Mesenchymal stem cell (in vitro differentiated cells and primary cell): ENCODE results near the gene SH2D5.

Experiments used
- DNase-seq: peaks from one replicate; pipeline ENCODE4 v3.0.0-alpha.2; 2013
- H2AFZ ChIP-seq: one replicate; pipeline ENCODE4 v1.6.1; 2013; ENCODE audit warnings: low read depth, mild to moderate bottlenecking, control low read depth, inconsistent platforms, low read length, moderate library complexity
- H2AK5ac ChIP-seq: 2 replicates; pipeline ENCODE4 v1.6.1; 2013; ENCODE audit warnings: low read length, moderate library complexity, mild to moderate bottlenecking, inconsistent platforms; ENCODE audit not compliant: severe bottlenecking
- H2BK120ac ChIP-seq: one replicate; pipeline ENCODE4 v1.6.1; 2013; ENCODE audit warnings: low read depth, mild to moderate bottlenecking, inconsistent platforms, low read length, moderate library complexity
- H2BK12ac ChIP-seq, 2 experiments: one replicate each; pipeline ENCODE4 v1.6.1; 2013; ENCODE audit warnings: inconsistent platforms in 2 of 2, low read length in 2 of 2, mild to moderate bottlenecking in 2 of 2, moderate library complexity in 2 of 2, control low read depth in 1 of 2
- H2BK15ac ChIP-seq: one replicate; pipeline ENCODE4 v1.6.1; 2013; ENCODE audit warnings: mild to moderate bottlenecking, low read depth, inconsistent platforms; ENCODE audit not compliant: poor library complexity, severe bottlenecking
- H2BK5ac ChIP-seq: 2 replicates; pipeline ENCODE4 v1.6.1; 2013; ENCODE audit warnings: low read depth, mild to moderate bottlenecking, low read length, control low read depth, inconsistent platforms; ENCODE audit not compliant: poor library complexity, severe bottlenecking
- H3K14ac ChIP-seq, 2 experiments: one replicate each; pipeline ENCODE4 v1.6.1; 2013; ENCODE audit warnings: inconsistent platforms in 2 of 2, low read length in 2 of 2, control low read depth in 1 of 2, mild to moderate bottlenecking in 1 of 2, moderate library complexity in 1 of 2
- H3K18ac ChIP-seq, 2 experiments: one replicate each; pipeline ENCODE4 v1.6.1; 2013; ENCODE audit warnings: inconsistent platforms in 2 of 2, low read length in 2 of 2, control low read depth in 1 of 2, low read depth in 1 of 2, mild to moderate bottlenecking in 1 of 2
- H3K23ac ChIP-seq, 2 experiments: one replicate each; pipeline ENCODE4 v1.6.1; 2013; ENCODE audit warnings: inconsistent platforms in 2 of 2, low read length in 2 of 2, mild to moderate bottlenecking in 2 of 2, moderate library complexity in 2 of 2, control low read depth in 1 of 2
- H3K27ac ChIP-seq: 2 replicates; pipeline ENCODE4 v1.5.1; 2013; ENCODE audit warnings: mild to moderate bottlenecking, moderate library complexity, low read length, control low read depth, inconsistent platforms; ENCODE audit not compliant: poor library complexity, severe bottlenecking
- H3K27me3 ChIP-seq, 2 experiments: 2 replicates each; pipeline versions ENCODE4 v1.6.1 to v1.7.0; 2013; ENCODE audit warnings: low read length in 2 of 2, mild to moderate bottlenecking in 2 of 2, moderate library complexity in 2 of 2, control low read depth in 1 of 2, inconsistent platforms in 1 of 2; ENCODE audit not compliant: control insufficient read depth in 1 of 2, insufficient read depth in 1 of 2
- H3K36me3 ChIP-seq, 2 experiments: 2 replicates each; pipeline versions ENCODE4 v1.6.1 to v1.7.0; 2013; ENCODE audit warnings: low read length in 2 of 2, control low read depth in 1 of 2, inconsistent platforms in 1 of 2, low read depth in 1 of 2, mild to moderate bottlenecking in 1 of 2; ENCODE audit not compliant: insufficient read depth in 2 of 2, control insufficient read depth in 1 of 2
- H3K4ac ChIP-seq, 2 experiments: one replicate each; pipeline ENCODE4 v1.6.1; 2013; ENCODE audit warnings: inconsistent platforms in 2 of 2, low read length in 2 of 2, mild to moderate bottlenecking in 2 of 2, moderate library complexity in 2 of 2, control low read depth in 1 of 2, low read depth in 1 of 2
- H3K4me1 ChIP-seq: 2 replicates; pipeline ENCODE4 v1.6.1; 2013; ENCODE audit warnings: low read depth, low read length, control low read depth; ENCODE audit not compliant: control insufficient read depth, insufficient read depth
- H3K4me2 ChIP-seq: 2 replicates; pipeline ENCODE4 v1.6.1; 2013; ENCODE audit warnings: low read length, mild to moderate bottlenecking, inconsistent platforms; ENCODE audit not compliant: poor library complexity, severe bottlenecking
- H3K4me3 ChIP-seq, 2 experiments: 2 replicates each; pipeline versions ENCODE4 v1.5.1 to v1.7.0; 2013; ENCODE audit warnings: low read length in 2 of 2, mild to moderate bottlenecking in 2 of 2, control low read depth in 1 of 2, low read depth in 1 of 2; ENCODE audit not compliant: insufficient read depth in 1 of 2
- H3K79me1 ChIP-seq: replicated peaks from 2 replicates; pipeline ENCODE4 v1.6.1; 2013; ENCODE audit warnings: mild to moderate bottlenecking, control low read depth, low read length, inconsistent platforms; ENCODE audit not compliant: poor library complexity, severe bottlenecking
- H3K9ac ChIP-seq: 2 replicates; pipeline ENCODE4 v1.7.0; 2013; ENCODE audit warnings: mild to moderate bottlenecking, low read length, moderate library complexity
- H3K9me3 ChIP-seq: 2 replicates; pipeline ENCODE4 v1.7.0; 2013; ENCODE audit warnings: mild to moderate bottlenecking, low read length; ENCODE audit not compliant: control insufficient read depth
- H4K8ac ChIP-seq: one replicate; pipeline ENCODE4 v1.6.1; 2013; ENCODE audit warnings: inconsistent platforms, mild to moderate bottlenecking, low read length, moderate library complexity
- H4K91ac ChIP-seq: one replicate; pipeline ENCODE4 v1.6.1; 2013; ENCODE audit warnings: mild to moderate bottlenecking, low read length, inconsistent platforms
- WGBS: methylation state at CpG from one replicate; pipeline ENCODE4 v1.1.7; 2013; ENCODE audit warnings: mixed read lengths; 5-methylcytosine and 5-hydroxymethylcytosine counted together

SH2D5 gene

DNA sequence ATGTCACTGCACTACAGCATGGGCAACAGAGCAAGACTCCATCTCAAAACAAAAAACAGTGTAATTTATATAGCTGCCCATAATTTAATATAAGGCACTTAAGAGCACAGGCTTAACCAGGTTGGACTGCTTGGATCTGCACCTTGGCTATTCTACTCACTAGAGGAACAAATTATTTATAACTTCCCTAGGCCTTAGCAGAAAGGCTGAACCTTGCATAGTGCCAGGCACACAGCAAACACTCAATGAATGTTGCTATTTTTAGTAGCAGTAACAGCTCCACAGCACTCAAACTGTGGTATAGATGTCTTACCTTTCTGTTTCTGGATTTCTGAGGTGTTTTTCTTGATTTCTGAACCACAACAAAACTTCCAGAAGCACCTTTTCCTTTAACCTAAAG, 34.8 kb upstream of the SH2D5 start:
- Histone ChIP-seq H3K4me3 (no peak overlapping the region), H3K9me3 (no peaks in the 10 kb centered on the region), H2AFZ (no peak overlapping the region), H2BK15ac (no peak overlapping the region), H3K9ac (no peak overlapping the region), H3K18ac (no peak overlapping the region), H2BK5ac (no peak overlapping the region), H3K79me1 (peaks cover 28% of the 10 kb centered on the region), H3K27me3 (no peaks in the 10 kb centered on the region), H4K91ac (no peak overlapping the region), H3K14ac (no peak overlapping the region), H4K8ac (no peak overlapping the region), H2BK12ac (no peak overlapping the region), H3K27ac (no peak overlapping the region), H3K4me2 (no peak overlapping the region), H3K4me1 (no peaks in the 10 kb centered on the region), H3K4ac (no peak overlapping the region), H3K36me3 (peaks cover 46 to 98% of the 10 kb centered on the region in 2 experiments), H2AK5ac (no peak overlapping the region), H2BK120ac (no peak overlapping the region), H3K23ac (no peak overlapping the region)
- no peak for DNase-seq

DNA sequence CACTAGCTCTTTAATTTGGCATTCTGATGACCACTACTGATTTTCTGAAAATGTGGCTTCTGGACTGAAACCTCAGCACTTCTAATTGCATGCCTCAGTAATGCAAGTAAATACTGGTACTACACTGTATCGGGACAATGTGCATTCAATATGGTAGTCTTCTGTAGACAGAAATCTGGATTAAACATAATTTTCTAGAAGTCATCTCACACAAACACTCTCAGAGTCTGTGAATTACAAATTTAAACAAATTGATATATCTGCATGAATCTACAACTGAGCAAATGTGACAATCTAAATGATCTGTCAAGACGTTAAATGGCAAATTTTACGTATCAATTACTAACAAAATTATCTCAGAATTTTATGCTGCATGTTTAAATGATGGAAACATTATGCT, 30.9 kb upstream of the SH2D5 start:
- DNase-seq = no peak
- H2BK15ac ChIP-seq = no peak overlapping the region
- H3K36me3 ChIP-seq = peaks cover 55 to 95% of the 10 kb centered on the region in 2 experiments
- no peak overlapping the region for H2BK12ac ChIP-seq
- H2BK5ac ChIP-seq = no peak overlapping the region
- no peak overlapping the region for H2AFZ ChIP-seq
- H3K18ac ChIP-seq = no peak overlapping the region
- H3K4me3 ChIP-seq = no peak overlapping the region
- no peak overlapping the region for H3K4ac ChIP-seq
- no peak overlapping the region for H2BK120ac ChIP-seq
- no peak overlapping the region for H3K23ac ChIP-seq
- no CpG with 5 or more reads among the region's 3 CpGs for WGBS
- no peak overlapping the region for H4K91ac ChIP-seq
- no peak overlapping the region for H3K27ac ChIP-seq
- no peak overlapping the region for H3K14ac ChIP-seq
- no peaks in the 10 kb centered on the region for H3K4me1 ChIP-seq
- H3K27me3 ChIP-seq = no peaks in the 10 kb centered on the region
- H3K9ac ChIP-seq = no peak overlapping the region
- no peak overlapping the region for H2AK5ac ChIP-seq
- no peak overlapping the region for H3K4me2 ChIP-seq
- H4K8ac ChIP-seq = no peak overlapping the region
- no peaks in the 10 kb centered on the region for H3K9me3 ChIP-seq
- H3K79me1 ChIP-seq = peaks cover 23% of the 10 kb centered on the region

DNA sequence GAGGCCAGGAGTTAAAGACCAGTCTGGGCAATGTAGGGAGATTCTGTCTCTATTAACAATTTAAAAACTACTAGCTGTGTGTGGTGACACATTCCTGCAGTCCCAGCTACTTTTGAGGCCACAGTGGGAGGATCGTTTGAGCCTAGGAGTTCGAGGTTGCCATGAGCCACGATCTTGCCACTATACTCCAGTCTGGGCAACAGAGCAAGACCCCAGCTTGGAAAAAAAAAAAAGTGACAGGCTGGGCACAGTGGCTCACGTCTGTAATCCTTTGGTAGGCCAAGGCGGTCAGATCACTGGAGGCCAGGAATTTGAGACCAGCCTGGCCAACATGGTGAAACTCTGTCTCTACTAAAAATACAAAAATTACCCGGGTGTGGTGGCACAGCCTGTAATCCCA, 27.8 kb upstream of the SH2D5 start:
- H3K4me1 ChIP-seq = no peaks in the 10 kb centered on the region
- no peak overlapping the region for H2AFZ ChIP-seq
- H3K27ac ChIP-seq = no peak overlapping the region
- no peak overlapping the region for H3K9ac ChIP-seq
- no peak overlapping the region for H3K4me3 ChIP-seq
- no peak for DNase-seq
- no peak overlapping the region for H2AK5ac ChIP-seq
- H2BK120ac ChIP-seq = no peak overlapping the region
- 95% methylated on average over 6 of the region's 6 CpGs for WGBS
- no peak overlapping the region for H3K4ac ChIP-seq
- no peak overlapping the region for H2BK15ac ChIP-seq
- H3K36me3 ChIP-seq = peaks cover 55 to 94% of the 10 kb centered on the region in 2 experiments
- peaks cover 18% of the 10 kb centered on the region for H3K79me1 ChIP-seq
- H3K4me2 ChIP-seq = no peak overlapping the region
- no peak overlapping the region for H3K18ac ChIP-seq
- no peak overlapping the region for H2BK12ac ChIP-seq
- no peak overlapping the region for H4K91ac ChIP-seq
- no peaks in the 10 kb centered on the region for H3K27me3 ChIP-seq
- no peak overlapping the region for H3K14ac ChIP-seq
- H2BK5ac ChIP-seq = no peak overlapping the region
- H3K23ac ChIP-seq = no peak overlapping the region
- no peaks in the 10 kb centered on the region for H3K9me3 ChIP-seq
- H4K8ac ChIP-seq = no peak overlapping the region

DNA sequence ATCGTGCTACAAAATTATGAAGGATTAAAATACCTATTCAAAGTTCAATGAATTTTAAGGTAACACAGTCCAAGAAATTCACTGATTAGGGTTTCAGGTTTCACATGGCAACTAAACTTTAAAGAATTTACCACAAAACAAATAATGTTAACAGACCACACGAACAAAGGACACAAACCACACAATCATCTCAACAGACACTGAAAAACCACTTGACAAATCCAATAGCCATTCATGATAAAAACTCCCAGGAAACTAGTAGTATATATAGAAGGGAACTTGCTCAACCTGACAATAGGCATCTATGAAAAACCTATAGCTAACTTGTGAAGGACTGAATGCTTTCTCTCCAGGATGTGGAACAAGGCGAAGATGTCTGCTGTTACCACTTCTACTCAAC, 21.1 kb upstream of the SH2D5 start:
- Histone ChIP-seq H3K9me3 (no peaks in the 10 kb centered on the region), H3K27me3 (no peaks in the 10 kb centered on the region), H3K18ac (no peak overlapping the region), H4K8ac (no peak overlapping the region), H2AFZ (no peak overlapping the region), H3K79me1 (peaks cover 19% of the 10 kb centered on the region), H2AK5ac (no peak overlapping the region), H3K14ac (no peak overlapping the region), H3K23ac (no peak overlapping the region), H4K91ac (no peak overlapping the region), H3K4me2 (no peak overlapping the region), H2BK120ac (no peak overlapping the region), H2BK15ac (no peak overlapping the region), H2BK5ac (no peak overlapping the region), H3K36me3 (peaks cover 41 to 88% of the 10 kb centered on the region in 2 experiments), H3K4me1 (no peaks in the 10 kb centered on the region), H3K9ac (no peak overlapping the region), H3K27ac (no peak overlapping the region), H3K4me3 (no peak overlapping the region), H3K4ac (no peak overlapping the region), H2BK12ac (no peak overlapping the region)
- WGBS = 40% methylated on average over 1 of the region's 3 CpGs
- peak; percentile 40 for DNase-seq
